Spleen (tissue), 7 donors: ENCODE data around the gene LRRC31.

Experiments used
- CTCF ChIP-seq, 11 experiments: fragments of 200-600 bp in 7 of 11; fragments of 450-650 bp in 4 of 11; sonication (generic) in 4 of 11; IDR thresholded peaks in 8 of 11; conservative IDR thresholded peaks in 3 of 11; 1 replicate in 7 of 11; 2 replicates in 4 of 11; pipeline versions ENCODE4 v1.4.0 to v1.8.0; 2016 to 2021; ENCODE audit warnings: antibody characterized with exemption in 11 of 11, inconsistent platforms in 4 of 11, mild to moderate bottlenecking in 1 of 11
- POLR2AphosphoS5 ChIP-seq, 3 donors: sonication (generic); formaldehyde crosslinking; IDR thresholded peaks; one replicate each; pipeline ENCODE4 v1.5.1; 2017; ENCODE audit warnings: antibody characterized with exemption in 3 of 3
- donor health status: DM: no; HTN: no; CAD: no; lungs with moderate emphysema.
- donor health status: DM: no; HTN: no; CAD: no.
- donor health status: DM: no; HTN: no; CAD: no.

DNA sequence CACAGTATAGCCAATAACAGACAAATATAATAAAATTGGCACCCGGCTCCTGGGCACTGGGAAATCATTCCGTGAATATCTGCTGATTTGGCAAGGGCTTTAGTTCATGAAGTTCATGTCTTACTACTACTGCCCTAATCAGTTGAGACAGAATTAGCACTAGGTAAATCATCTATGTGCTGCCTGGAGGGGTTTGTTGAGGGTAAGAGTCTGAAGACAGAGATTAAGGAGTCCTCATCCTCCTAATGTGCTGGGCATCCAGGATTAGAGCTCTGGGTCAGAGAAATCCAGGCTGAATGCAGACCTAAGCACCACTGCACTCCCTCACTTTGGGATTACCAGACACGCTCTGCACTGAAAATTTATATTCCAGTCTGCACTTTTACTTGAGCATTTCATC is 43.6 kb upstream of the LRRC31 start:
- TF ChIP-seq CTCF (IDR thresholded peaks at IDR 0.05 in 8 of 11, conservative IDR thresholded peaks at IDR 0.05 in 3 of 11) = no peak
- no peak for TF ChIP-seq POLR2AphosphoS5 (IDR thresholded peaks at IDR 0.05)
